Skeletal muscle satellite cell (primary cell): ENCODE data around the gene THOC2.
"Not testable (repeated sequence)": the region's sequence is repeated elsewhere in the genome, so short reads cannot be mapped to it uniquely, and the experiment has no call there.

Source experiments
- H3K27me3 ChIP-seq: 2 replicates; pipeline ENCODE4 v1.7.0; 2013; ENCODE audit warnings: low read length; ENCODE audit not compliant: control insufficient read depth, insufficient read depth
- H3K36me3 ChIP-seq: 2 replicates; pipeline ENCODE4 v1.7.0; 2013; ENCODE audit warnings: mild to moderate bottlenecking, control low read depth, low read length; ENCODE audit not compliant: insufficient read depth
- H3K4me1 ChIP-seq: 2 replicates; pipeline ENCODE4 v1.7.0; 2013; ENCODE audit warnings: low read length; ENCODE audit not compliant: control insufficient read depth, insufficient read depth
- H3K4me2 ChIP-seq: 2 replicates; pipeline ENCODE4 v1.7.0; 2013; ENCODE audit warnings: mild to moderate bottlenecking, low read length
- H3K4me3 ChIP-seq: 2 replicates; pipeline ENCODE4 v1.7.0; 2013; ENCODE audit warnings: low read length
- H3K9ac ChIP-seq: 2 replicates; pipeline ENCODE4 v1.7.0; 2013; ENCODE audit warnings: mild to moderate bottlenecking, low read depth, low read length, moderate library complexity
- H3K9me3 ChIP-seq: replicated peaks from 2 replicates; pipeline ENCODE4 v1.7.0; 2013; ENCODE audit warnings: mild to moderate bottlenecking, control low read depth, low read length

The THOC2 gene

DNA sequence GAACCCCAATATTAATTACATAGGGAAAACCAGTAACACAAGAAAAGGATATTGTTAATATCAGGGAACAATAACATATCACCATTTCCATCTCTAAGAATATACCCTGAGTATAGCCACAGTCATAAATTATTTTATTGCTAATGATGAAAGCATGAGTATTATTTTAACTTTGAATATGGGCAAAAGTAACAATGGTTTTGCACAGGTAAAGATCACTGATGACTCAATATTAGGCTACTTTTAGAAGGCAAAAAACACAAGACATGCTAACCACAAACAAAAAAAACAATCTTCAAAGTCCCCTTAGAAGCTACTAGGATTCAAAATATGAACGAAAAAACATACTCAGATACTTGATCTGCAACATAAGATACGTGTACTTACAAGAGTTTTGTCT lies 36.5 kb downstream of the THOC2 start:
- no peaks in the 10 kb centered on the region for H3K27me3 ChIP-seq
- no peak overlapping the region for H3K4me2 ChIP-seq
- H3K4me3 ChIP-seq = no peak overlapping the region
- no peak overlapping the region for H3K9ac ChIP-seq
- H3K36me3 ChIP-seq = peaks cover 6% of the 10 kb centered on the region
- no peaks in the 10 kb centered on the region for H3K9me3 ChIP-seq
- no peaks in the 10 kb centered on the region for H3K4me1 ChIP-seq

DNA sequence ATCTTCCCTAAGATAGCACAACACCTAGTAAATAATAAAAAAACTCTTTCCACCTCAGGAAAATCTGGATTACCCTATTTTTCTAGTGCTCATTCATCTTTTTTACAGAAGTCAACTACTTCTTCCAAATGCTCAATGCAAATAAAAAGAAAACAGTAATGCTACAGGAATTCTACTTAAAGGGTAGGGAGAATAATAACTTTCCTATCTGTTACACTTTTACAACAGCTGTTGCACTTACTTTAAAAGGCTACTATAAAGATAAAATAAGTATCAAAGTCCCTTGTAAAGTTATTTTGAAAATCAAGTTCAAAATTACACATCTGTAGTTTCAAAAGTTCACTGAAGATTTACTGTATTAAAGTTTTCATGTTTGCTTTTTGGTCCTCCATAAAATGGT lies 37.6 kb downstream of the THOC2 start:
- H3K36me3 ChIP-seq = peaks cover 3% of the 10 kb centered on the region
- no peaks in the 10 kb centered on the region for H3K4me1 ChIP-seq
- no peak overlapping the region for H3K4me3 ChIP-seq
- no peaks in the 10 kb centered on the region for H3K27me3 ChIP-seq
- no peaks in the 10 kb centered on the region for H3K9me3 ChIP-seq
- no peak overlapping the region for H3K4me2 ChIP-seq
- H3K9ac ChIP-seq = no peak overlapping the region

DNA sequence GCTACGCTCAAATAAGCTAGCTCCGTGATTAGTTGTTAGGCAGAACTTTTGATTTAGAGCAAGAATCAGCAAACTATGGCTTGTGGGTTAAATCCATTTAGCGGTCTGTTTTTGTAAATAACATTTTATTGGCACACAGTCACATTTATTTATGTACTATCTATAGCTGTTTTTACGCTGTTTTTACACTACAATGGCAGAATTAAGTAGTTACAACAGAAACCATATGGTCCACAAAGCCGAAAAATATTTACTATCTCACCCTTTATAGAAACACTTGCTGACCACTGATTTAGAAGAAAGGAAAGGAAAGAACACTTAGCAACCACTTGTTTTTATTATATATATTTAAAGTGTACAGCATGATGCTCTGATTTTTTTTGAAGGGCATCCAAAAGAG lies 41.1 kb downstream of the THOC2 start:
- H3K4me2 ChIP-seq = no peak overlapping the region
- no peak overlapping the region for H3K9ac ChIP-seq
- H3K9me3 ChIP-seq = no peaks in the 10 kb centered on the region
- peaks cover 3% of the 10 kb centered on the region for H3K36me3 ChIP-seq
- H3K4me1 ChIP-seq = no peaks in the 10 kb centered on the region
- H3K27me3 ChIP-seq = no peaks in the 10 kb centered on the region
- no peak overlapping the region for H3K4me3 ChIP-seq

DNA sequence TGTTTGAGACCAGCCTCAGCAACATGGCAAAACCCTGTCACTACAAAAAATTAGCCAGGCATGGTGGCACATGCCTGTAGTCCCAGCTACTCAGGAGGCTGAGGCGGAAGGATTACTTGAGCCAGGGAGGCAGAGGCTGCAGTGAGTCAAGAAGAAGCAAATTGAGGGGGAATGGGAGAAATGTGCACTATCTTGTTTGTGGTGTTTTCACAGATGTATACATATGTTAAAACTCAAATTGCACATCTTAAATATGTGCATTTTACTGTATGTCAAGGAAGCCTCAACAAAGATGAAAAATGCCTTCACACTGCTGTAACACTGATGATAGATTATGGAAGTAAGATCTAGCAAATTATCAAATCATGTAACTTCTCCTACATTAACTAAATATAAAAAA lies 44.3 kb downstream of the THOC2 start:
- H3K36me3 ChIP-seq = peaks cover 3% of the 10 kb centered on the region
- no peaks in the 10 kb centered on the region for H3K4me1 ChIP-seq
- H3K4me3 ChIP-seq = no peak overlapping the region
- H3K9ac ChIP-seq = no peak overlapping the region
- H3K27me3 ChIP-seq = no peaks in the 10 kb centered on the region
- no peaks in the 10 kb centered on the region for H3K9me3 ChIP-seq
- no peak overlapping the region for H3K4me2 ChIP-seq

DNA sequence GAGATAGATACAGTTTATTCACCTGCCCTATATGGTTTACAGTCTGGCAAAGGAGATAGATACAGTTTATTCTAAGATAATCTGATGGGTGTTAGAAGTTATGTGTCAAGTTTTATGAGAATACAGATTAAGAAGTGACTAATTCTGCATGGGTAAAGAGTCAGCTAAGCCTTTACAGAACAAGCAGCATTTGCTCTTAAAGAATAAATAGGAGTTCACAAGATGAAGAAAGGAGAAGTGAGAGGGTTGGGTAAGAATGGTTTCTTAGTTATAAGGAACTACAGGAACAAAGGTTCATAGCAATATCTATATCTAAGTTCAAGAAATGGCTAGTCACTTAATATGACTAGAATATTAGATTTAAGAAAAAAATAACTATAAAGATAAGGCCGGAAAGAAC lies 47.6 kb downstream of the THOC2 start:
- Histone ChIP-seq H3K9ac (no peak overlapping the region), H3K4me2 (no peak overlapping the region), H3K9me3 (no peaks in the 10 kb centered on the region), H3K36me3 (no peaks in the 10 kb centered on the region), H3K4me1 (no peaks in the 10 kb centered on the region), H3K4me3 (no peak overlapping the region), H3K27me3 (no peaks in the 10 kb centered on the region)

GRCh38 chrX:123682186-123682585 lies 50.7 kb downstream of the THOC2 start:
- Histone ChIP-seq H3K27me3 (no peaks in the 10 kb centered on the region), H3K4me3 (no peak overlapping the region), H3K4me1 (no peaks in the 10 kb centered on the region), H3K4me2 (no peak overlapping the region), H3K9me3 (no peaks in the 10 kb centered on the region), H3K36me3 (no peaks in the 10 kb centered on the region), H3K9ac (no peak overlapping the region)

GRCh38 chrX:123679733-123680460 lies 53.0 kb downstream of the THOC2 start:
- not testable (repeated sequence) for H3K9ac ChIP-seq, H3K9me3 ChIP-seq, H3K36me3 ChIP-seq, H3K4me2 ChIP-seq, H3K4me1 ChIP-seq, H3K27me3 ChIP-seq, H3K4me3 ChIP-seq

DNA sequence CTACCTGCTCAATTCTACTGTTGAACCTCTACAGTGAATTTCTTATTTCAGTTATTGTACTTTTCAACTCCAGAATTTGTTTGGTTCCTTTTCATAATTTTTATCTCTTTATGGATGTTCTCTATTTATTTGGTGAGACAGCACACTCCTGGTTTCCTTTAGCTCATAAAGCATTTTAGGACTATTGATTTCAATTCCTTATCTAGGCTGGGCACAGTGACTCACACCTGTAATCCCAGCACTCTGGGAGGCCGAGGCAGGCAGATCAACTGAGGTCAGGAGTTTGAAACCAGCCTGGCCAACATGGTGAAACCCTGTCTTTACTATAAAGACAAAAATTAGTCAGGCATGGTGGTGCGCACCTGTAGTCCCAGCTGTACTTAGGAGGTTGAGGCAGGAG lies 57.7 kb downstream of the THOC2 start:
- no peak overlapping the region for H3K4me2 ChIP-seq
- H3K4me3 ChIP-seq = no peak overlapping the region
- no peaks in the 10 kb centered on the region for H3K27me3 ChIP-seq
- no peaks in the 10 kb centered on the region for H3K36me3 ChIP-seq
- no peak overlapping the region for H3K9ac ChIP-seq
- no peaks in the 10 kb centered on the region for H3K4me1 ChIP-seq
- no peaks in the 10 kb centered on the region for H3K9me3 ChIP-seq

GRCh38 chrX:123673813-123674212 lies 59.0 kb downstream of the THOC2 start:
- H3K9me3 ChIP-seq = no peaks in the 10 kb centered on the region
- H3K9ac ChIP-seq = no peak overlapping the region
- no peak overlapping the region for H3K4me3 ChIP-seq
- H3K4me2 ChIP-seq = no peak overlapping the region
- H3K36me3 ChIP-seq = no peaks in the 10 kb centered on the region
- H3K27me3 ChIP-seq = no peaks in the 10 kb centered on the region
- no peaks in the 10 kb centered on the region for H3K4me1 ChIP-seq

- no peaks in the 10 kb centered on the region for H3K4me1 ChIP-seq
- H3K36me3 ChIP-seq = peaks cover 13% of the 10 kb centered on the region
- H3K4me2 ChIP-seq = no peak overlapping the region
These were observed 67.7 kb downstream of the THOC2 start for GRCh38 chrX:123665197-123665596.

DNA sequence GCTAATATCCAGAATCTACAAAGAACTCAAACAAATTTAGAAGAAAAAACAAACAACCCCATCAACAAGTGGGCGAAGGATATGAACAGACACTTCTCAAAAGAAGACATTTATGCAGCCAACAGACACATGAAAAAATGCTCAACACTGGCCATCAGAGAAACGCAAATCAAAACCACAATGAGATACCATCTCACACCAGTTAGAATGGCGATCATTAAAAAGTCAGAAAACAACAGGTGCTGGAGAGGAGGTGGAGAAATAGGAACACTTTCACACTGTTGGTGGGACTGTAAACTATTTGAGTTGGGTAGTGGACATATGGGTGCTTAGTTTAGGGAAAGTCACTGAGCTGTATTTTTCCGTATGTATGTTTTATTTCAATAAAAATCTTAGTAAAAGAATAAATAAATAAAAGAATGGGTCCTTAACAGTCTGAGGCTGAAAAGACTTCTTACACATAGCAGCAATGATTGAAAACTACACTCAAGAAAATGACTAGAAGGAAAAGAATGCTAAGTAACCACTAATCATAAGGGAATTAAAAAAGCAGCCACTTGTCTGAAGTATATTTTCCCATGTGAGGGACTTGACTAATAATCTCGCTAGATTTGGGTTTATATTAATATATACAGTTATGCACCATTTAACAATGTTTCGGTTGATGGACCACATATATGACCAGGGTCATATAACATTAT lies 68.2 kb downstream of the THOC2 start:
- not testable (repeated sequence) for H3K4me2 ChIP-seq, H3K9ac ChIP-seq, H3K4me3 ChIP-seq, H3K9me3 ChIP-seq, H3K27me3 ChIP-seq, H3K4me1 ChIP-seq
- peaks cover 13% of the 10 kb centered on the region for H3K36me3 ChIP-seq

More at GRCh38 chrX:123665197-123665596, 67.7 kb downstream of the THOC2 start:
- Histone ChIP-seq H3K9ac (no peak overlapping the region), H3K9me3 (peaks cover 5% of the 10 kb centered on the region), H3K4me3 (no peak overlapping the region), H3K27me3 (no peaks in the 10 kb centered on the region)

DNA sequence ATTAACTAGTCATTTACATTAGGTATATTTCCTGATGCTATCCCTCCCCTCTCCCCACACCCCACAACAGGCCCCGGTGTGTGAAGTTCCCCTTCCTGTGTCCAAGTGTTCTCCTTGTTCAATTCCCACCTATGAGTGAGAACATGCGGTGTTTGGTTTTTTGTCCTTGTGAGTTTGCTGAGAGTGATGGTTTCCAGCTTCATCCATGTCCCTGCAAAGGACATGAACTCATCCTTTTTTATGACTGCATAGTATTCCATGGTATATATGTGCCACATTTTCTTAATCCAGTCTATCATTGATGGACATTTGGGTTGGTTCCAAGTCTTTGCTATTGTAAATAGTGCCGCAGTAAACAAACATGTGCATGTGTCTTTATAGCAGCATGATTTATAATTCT lies 69.1 kb downstream of the THOC2 start:
- not testable (repeated sequence) for H3K27me3 ChIP-seq, H3K9me3 ChIP-seq, H3K4me2 ChIP-seq, H3K9ac ChIP-seq, H3K4me3 ChIP-seq, H3K4me1 ChIP-seq
- peaks cover 13% of the 10 kb centered on the region for H3K36me3 ChIP-seq
